ENCODE results near the gene TMEM175.

- TF ChIP-seq CTCF (conservative IDR thresholded peaks at IDR 0.05) (no peak), EZH2 (IDR thresholded peaks at IDR 0.05; ENCODE audit: low read depth) (no peak)
These were observed 34.2 kb downstream of the TMEM175 start for GRCh38 chr4:966266-967112.
